ENCODE data around the gene RALGPS2. TPM values are rescaled to one million over a fixed set of nuclear protein-coding genes. Genes with fewer than 3 reads are reported as not detected.
A peak's percentile ranks its signal among the peaks of the same experiment; 100 is the strongest.
"Not testable (repeated sequence)": the region's sequence is repeated elsewhere in the genome, so short reads cannot be mapped to it uniquely, and the experiment has no call there.

The RALGPS2 gene
- total and polyA plus RNA-seq, 4 donors = 20.1 to 57.6 (median 35.0) TPM

DNA sequence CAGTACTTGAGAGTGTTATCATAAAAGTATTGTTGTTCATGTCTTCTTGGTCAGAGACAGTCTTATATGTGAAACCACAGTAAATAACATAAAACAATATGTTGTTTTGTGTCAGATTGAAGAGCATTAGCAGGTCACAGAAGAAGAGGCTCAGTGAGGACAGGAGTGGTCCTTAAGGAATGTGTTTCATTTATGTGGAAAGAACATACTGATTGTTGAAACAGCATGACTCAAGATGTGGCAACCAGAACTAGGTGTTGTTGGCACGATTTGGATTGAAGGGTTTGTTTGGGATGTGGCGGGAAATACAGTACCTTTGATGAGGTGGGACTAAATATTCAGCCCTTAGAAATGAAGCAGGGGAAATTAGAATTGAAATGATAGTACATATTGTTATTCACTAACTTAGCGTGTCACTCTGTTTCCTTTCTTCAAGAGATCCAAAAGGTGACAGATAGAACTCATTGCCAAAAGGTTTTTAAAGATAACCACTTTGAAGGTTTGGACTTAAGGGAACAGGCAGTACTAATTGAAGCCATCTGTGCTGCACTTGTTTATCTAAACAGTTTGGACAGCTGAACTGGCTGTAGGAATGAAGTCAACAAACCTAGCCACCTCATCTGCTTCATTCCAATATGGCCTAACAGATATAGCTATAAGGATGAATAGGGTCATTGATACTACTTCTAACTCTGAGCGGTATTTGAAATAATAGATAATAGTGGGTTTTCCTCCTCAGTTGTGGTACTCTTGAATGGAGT is 14.4 kb downstream of the RALGPS2 start:
- no peaks in the 10 kb centered on the region for H3K9me3 ChIP-seq (ENCODE audit: control insufficient read depth, insufficient read depth, low read length)
- H3K27me3 ChIP-seq (ENCODE audit: control insufficient read depth, insufficient read depth, low read length) = no peaks in the 10 kb centered on the region
- peaks cover 8% of the 10 kb centered on the region for H3K36me3 ChIP-seq (ENCODE audit: control insufficient read depth, insufficient read depth, low read length)
- DNase-seq (ENCODE audit: low read depth in 4 of 6, low spot score in 6 of 6) = no peak
- no peak overlapping the region for H3K27ac ChIP-seq (ENCODE audit: low read depth, low read length)
- H3K4me3 ChIP-seq (ENCODE audit: low read depth, low read length) = no peak overlapping the region
- WGBS (ENCODE audit: insufficient coverage) = 86% methylated on average over 1 of the region's 4 CpGs
- no peaks in the 10 kb centered on the region for H3K4me1 ChIP-seq (ENCODE audit: control insufficient read depth, insufficient read depth, low read length)

DNA sequence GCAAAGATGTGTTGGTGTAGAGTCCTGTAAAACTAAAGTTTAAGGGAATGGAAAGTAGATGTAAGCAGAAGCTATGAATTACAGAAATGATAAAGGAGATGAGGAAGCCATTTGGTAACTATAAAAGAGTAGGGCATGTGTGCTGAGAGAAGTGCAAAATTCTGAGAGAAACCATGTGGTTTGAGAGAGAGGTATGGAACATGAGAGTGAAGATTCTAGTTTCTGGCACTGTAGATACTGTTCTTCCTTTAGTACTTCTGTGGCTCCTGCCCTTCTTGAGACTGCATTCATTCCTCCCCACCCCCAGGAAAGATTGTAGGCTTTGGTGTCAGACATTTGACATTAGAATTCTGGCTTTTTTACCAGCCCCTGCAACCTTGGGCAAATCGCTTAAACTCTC is 15.4 kb downstream of the RALGPS2 start:
- WGBS (ENCODE audit: insufficient coverage) = no CpG with 5 or more reads among the region's 1 CpG
- H3K9me3 ChIP-seq (ENCODE audit: control insufficient read depth, insufficient read depth, low read length) = no peaks in the 10 kb centered on the region

DNA sequence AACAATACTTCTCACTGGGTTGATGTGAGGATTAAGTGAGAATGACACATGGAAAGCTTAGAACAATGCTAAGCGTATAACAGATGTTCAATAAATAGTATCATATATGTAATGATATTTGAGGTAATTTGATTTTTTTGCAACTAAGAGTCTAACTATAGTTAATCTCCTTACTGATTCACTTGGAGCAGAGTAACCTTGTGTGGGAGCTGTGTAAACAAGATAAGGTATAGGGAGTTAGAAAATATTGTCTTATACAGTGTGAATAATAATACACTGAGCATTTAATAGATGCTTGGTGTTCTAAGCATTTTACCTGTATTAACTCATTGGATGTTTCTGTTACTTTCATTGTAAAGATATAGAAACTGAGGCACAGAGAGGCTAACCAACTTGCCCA is 15.9 kb downstream of the RALGPS2 start:
- no peak overlapping the region for H3K4me3 ChIP-seq (ENCODE audit: low read depth, low read length)
- H3K36me3 ChIP-seq (ENCODE audit: control insufficient read depth, insufficient read depth, low read length) = peaks cover 8% of the 10 kb centered on the region
- no CpG with 5 or more reads among the region's 1 CpG for WGBS (ENCODE audit: insufficient coverage)
- no peaks in the 10 kb centered on the region for H3K27me3 ChIP-seq (ENCODE audit: control insufficient read depth, insufficient read depth, low read length)
- no peak for DNase-seq (ENCODE audit: low read depth in 4 of 6, low spot score in 6 of 6)
- no peak overlapping the region for H3K27ac ChIP-seq (ENCODE audit: low read depth, low read length)
- no peaks in the 10 kb centered on the region for H3K4me1 ChIP-seq (ENCODE audit: control insufficient read depth, insufficient read depth, low read length)
- no peaks in the 10 kb centered on the region for H3K9me3 ChIP-seq (ENCODE audit: control insufficient read depth, insufficient read depth, low read length)

More for the DNA sequence above, 15.4 kb downstream of the RALGPS2 start:
- no peak for DNase-seq (ENCODE audit: low read depth in 4 of 6, low spot score in 6 of 6)
- no peak overlapping the region for H3K4me3 ChIP-seq (ENCODE audit: low read depth, low read length)
- H3K36me3 ChIP-seq (ENCODE audit: control insufficient read depth, insufficient read depth, low read length) = peaks cover 8% of the 10 kb centered on the region
- no peaks in the 10 kb centered on the region for H3K27me3 ChIP-seq (ENCODE audit: control insufficient read depth, insufficient read depth, low read length)
- no peak overlapping the region for H3K27ac ChIP-seq (ENCODE audit: low read depth, low read length)
- H3K4me1 ChIP-seq (ENCODE audit: control insufficient read depth, insufficient read depth, low read length) = no peaks in the 10 kb centered on the region

DNA sequence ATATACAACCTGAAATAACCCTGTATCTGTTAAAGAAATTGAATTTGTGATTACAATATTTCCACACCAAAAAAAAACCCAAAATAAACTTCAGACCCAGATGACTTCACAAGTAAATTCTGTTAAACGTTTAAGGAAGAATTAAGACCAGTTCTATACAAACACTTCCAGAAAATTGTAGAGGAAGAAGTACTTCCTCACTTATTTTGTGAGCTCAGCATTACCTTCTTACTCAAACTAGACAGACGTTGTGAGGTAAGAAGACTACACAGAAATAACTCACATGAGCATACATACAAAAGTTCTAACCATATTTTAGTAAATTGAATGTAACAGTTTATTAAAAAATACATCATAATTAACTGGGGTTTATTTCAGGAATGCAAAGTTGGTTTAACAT is 18.8 kb downstream of the RALGPS2 start:
- Histone ChIP-seq H3K4me1 (ENCODE audit: control insufficient read depth, insufficient read depth, low read length) (no peaks in the 10 kb centered on the region), H3K9me3 (ENCODE audit: control insufficient read depth, insufficient read depth, low read length) (no peaks in the 10 kb centered on the region), H3K27me3 (ENCODE audit: control insufficient read depth, insufficient read depth, low read length) (no peaks in the 10 kb centered on the region), H3K4me3 (ENCODE audit: low read depth, low read length) (no peak overlapping the region), H3K27ac (ENCODE audit: low read depth, low read length) (no peak overlapping the region), H3K36me3 (ENCODE audit: control insufficient read depth, insufficient read depth, low read length) (peaks cover 8% of the 10 kb centered on the region)
- no CpG with 5 or more reads among the region's 2 CpGs for WGBS (ENCODE audit: insufficient coverage)
- no peak for DNase-seq (ENCODE audit: low read depth in 4 of 6, low spot score in 6 of 6)

DNA sequence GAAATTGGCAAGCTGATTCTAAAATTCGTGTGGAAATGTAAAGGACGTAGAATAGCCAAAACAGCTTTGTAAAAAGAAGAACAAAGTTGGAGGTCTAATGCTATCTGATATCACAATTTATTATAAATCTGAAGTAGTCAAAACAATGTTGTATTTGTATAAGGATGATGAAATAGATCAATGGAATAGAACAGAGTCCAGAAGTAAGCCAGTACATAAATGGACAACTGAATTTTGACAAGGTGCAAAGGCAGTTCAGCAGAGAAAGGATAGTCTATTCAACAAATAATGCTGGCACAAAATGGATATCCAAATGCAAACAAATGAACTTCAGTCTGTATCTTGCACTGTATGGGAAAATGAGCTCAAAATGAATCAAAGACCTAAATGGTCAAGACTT is 20.2 kb downstream of the RALGPS2 start:
- Histone ChIP-seq H3K36me3 (ENCODE audit: control insufficient read depth, insufficient read depth, low read length) (peaks cover 8% of the 10 kb centered on the region), H3K9me3 (ENCODE audit: control insufficient read depth, insufficient read depth, low read length) (no peaks in the 10 kb centered on the region), H3K27ac (ENCODE audit: low read depth, low read length) (no peak overlapping the region), H3K27me3 (ENCODE audit: control insufficient read depth, insufficient read depth, low read length) (no peaks in the 10 kb centered on the region), H3K4me1 (ENCODE audit: control insufficient read depth, insufficient read depth, low read length) (no peaks in the 10 kb centered on the region), H3K4me3 (ENCODE audit: low read depth, low read length) (no peak overlapping the region)
- no peak for DNase-seq (ENCODE audit: low read depth in 4 of 6, low spot score in 6 of 6)
- whole genome bisulfite sequencing (ENCODE audit: insufficient coverage) = no CpG with 5 or more reads among the region's 2 CpGs

DNA sequence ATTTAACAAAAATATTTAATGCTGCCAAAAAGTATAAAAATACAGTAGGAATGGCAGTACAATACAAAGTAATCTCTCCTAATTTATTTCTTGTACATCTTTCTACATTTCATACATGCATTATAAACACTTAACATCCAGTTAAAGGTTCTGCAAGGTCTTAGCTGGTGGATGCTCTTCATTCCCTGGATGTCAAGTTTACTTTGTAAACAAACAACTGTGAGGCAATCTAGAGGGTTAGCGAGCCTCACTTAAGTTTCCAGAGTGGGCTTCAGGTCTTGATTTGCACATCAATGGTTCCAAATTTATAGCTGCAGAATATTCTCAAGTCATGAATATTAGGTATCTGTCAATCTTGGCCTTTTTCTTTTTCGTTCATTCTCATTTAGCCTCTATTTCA is 21.3 kb downstream of the RALGPS2 start:
- 100% methylated on average over 1 of the region's 2 CpGs for WGBS (ENCODE audit: insufficient coverage)
- Histone ChIP-seq H3K27me3 (ENCODE audit: control insufficient read depth, insufficient read depth, low read length) (no peaks in the 10 kb centered on the region), H3K4me3 (ENCODE audit: low read depth, low read length) (no peak overlapping the region), H3K9me3 (ENCODE audit: control insufficient read depth, insufficient read depth, low read length) (no peaks in the 10 kb centered on the region), H3K36me3 (ENCODE audit: control insufficient read depth, insufficient read depth, low read length) (peaks cover 8% of the 10 kb centered on the region), H3K27ac (ENCODE audit: low read depth, low read length) (no peak overlapping the region), H3K4me1 (ENCODE audit: control insufficient read depth, insufficient read depth, low read length) (no peaks in the 10 kb centered on the region)
- no peak for DNase-seq (ENCODE audit: low read depth in 4 of 6, low spot score in 6 of 6)

DNA sequence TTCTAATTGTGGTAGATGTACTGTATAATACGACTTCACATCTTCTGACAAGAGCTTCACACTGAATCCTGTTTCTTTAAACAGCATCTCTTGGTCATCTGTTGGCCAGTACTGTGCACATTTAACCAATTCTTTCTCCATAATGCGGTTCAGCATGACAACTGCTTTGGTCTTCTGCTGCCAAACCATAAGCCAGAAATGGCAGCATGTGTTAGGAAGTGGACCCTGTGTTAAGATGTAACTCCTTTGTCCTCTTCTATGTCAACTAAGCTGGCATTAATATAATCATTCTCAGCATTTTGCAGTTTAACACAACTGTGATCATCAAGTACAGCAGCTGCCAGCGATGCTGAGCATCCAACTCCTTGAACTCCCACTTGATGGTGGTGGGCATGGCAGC is 22.3 kb downstream of the RALGPS2 start:
- H3K27me3 ChIP-seq (ENCODE audit: control insufficient read depth, insufficient read depth, low read length); H3K36me3 ChIP-seq (ENCODE audit: control insufficient read depth, insufficient read depth, low read length); DNase-seq (ENCODE audit: low read depth in 4 of 6, low spot score in 6 of 6); H3K27ac ChIP-seq (ENCODE audit: low read depth, low read length); H3K9me3 ChIP-seq (ENCODE audit: control insufficient read depth, insufficient read depth, low read length); H3K4me1 ChIP-seq (ENCODE audit: control insufficient read depth, insufficient read depth, low read length); H3K4me3 ChIP-seq (ENCODE audit: low read depth, low read length): not testable (repeated sequence)
- no CpG with 5 or more reads among the region's 3 CpGs for WGBS (ENCODE audit: insufficient coverage)

DNA sequence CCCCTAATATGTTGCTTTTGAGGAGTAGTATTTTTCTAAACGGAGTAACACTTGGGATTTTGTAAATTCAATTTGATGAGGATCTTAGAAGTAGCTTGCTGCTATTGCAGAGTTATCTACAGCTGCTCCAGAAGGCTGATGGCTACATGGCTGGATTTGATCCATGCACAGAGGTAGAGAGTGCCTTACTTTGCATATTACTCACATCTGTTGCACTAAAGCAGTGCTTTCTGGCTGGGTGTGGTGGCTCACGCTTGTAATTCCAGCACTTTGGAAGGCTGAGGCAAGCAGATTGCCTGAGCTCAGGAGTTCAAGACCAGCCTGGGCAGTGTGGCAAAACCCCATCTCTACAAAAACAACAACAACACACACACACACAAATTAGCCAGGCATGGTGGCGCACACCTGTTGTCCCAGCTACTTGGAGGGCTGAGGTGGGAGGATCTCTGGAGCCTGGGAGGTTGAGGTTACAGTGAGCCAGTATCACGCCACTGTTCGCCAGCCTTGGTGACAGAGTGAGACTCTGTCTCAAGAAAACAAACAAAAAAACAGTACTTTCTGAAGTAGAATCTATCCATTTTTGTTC is 24.6 kb downstream of the RALGPS2 start:
- Histone ChIP-seq H3K4me1 (ENCODE audit: control insufficient read depth, insufficient read depth, low read length) (no peaks in the 10 kb centered on the region), H3K9me3 (ENCODE audit: control insufficient read depth, insufficient read depth, low read length) (no peaks in the 10 kb centered on the region), H3K27ac (ENCODE audit: low read depth, low read length) (no peak overlapping the region), H3K36me3 (ENCODE audit: control insufficient read depth, insufficient read depth, low read length) (peaks cover 3% of the 10 kb centered on the region), H3K4me3 (ENCODE audit: low read depth, low read length) (no peak overlapping the region), H3K27me3 (ENCODE audit: control insufficient read depth, insufficient read depth, low read length) (no peaks in the 10 kb centered on the region)
- DNase-seq (ENCODE audit: low read depth in 4 of 6, low spot score in 6 of 6) = no peak
- WGBS (ENCODE audit: insufficient coverage) = 89% methylated on average over 3 of the region's 5 CpGs

DNA sequence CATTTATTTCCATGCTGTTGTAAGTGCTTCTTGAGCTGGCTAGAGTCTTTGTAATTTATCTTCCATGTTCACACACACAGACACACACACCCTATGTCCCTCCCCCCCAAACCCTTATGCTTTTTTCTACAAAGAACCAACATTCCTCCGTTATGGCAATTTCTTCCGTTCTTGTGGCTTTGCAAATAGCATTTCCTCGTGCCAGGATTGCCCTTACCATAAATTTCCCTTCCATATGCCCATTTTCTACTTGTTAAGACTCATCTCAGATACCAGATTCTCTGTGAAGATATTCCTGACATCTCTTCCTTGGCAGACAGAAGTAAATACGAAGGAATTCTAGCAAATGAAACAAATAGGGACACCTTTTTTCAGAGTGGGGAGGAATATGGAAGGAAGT is 26.0 kb downstream of the RALGPS2 start:
- WGBS (ENCODE audit: insufficient coverage) = 63% methylated on average over 3 of the region's 4 CpGs
- H3K4me1 ChIP-seq (ENCODE audit: control insufficient read depth, insufficient read depth, low read length) = no peaks in the 10 kb centered on the region
- H3K27ac ChIP-seq (ENCODE audit: low read depth, low read length) = no peak overlapping the region
- DNase-seq (ENCODE audit: low read depth in 4 of 6, low spot score in 6 of 6) = peak in 1 of 6 donors; percentile 75
- no peaks in the 10 kb centered on the region for H3K9me3 ChIP-seq (ENCODE audit: control insufficient read depth, insufficient read depth, low read length)
- H3K4me3 ChIP-seq (ENCODE audit: low read depth, low read length) = no peak overlapping the region
- peaks cover 3% of the 10 kb centered on the region for H3K36me3 ChIP-seq (ENCODE audit: control insufficient read depth, insufficient read depth, low read length)
- no peaks in the 10 kb centered on the region for H3K27me3 ChIP-seq (ENCODE audit: control insufficient read depth, insufficient read depth, low read length)

DNA sequence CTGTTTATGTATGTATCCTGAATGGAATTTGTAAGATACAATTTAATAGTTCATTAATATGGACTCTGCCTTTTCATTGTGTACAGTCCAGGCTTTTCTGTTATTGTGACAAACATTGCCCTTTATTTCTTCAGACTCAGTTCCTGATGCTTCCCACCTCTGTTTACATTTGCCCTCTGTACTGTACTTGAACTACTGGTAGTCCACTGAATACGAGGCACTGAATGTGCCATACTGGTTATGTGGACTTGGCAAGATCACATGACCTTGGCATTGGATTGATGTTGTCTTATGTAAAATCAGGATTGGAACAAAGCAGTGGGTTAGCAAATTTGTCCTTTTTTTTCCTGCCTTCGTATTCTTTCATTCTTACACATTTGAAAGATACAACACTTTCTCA is 27.8 kb downstream of the RALGPS2 start:
- DNase-seq (ENCODE audit: low read depth in 4 of 6, low spot score in 6 of 6) = no peak
- WGBS (ENCODE audit: insufficient coverage) = no CpG with 5 or more reads among the region's 2 CpGs
- Histone ChIP-seq H3K27ac (ENCODE audit: low read depth, low read length) (no peak overlapping the region), H3K27me3 (ENCODE audit: control insufficient read depth, insufficient read depth, low read length) (no peaks in the 10 kb centered on the region), H3K4me3 (ENCODE audit: low read depth, low read length) (no peak overlapping the region), H3K36me3 (ENCODE audit: control insufficient read depth, insufficient read depth, low read length) (no peaks in the 10 kb centered on the region), H3K4me1 (ENCODE audit: control insufficient read depth, insufficient read depth, low read length) (no peaks in the 10 kb centered on the region), H3K9me3 (ENCODE audit: control insufficient read depth, insufficient read depth, low read length) (no peaks in the 10 kb centered on the region)

Measured in spinal cord (tissue), 10 donors.